H1 (cell line): ENCODE measurements around the gene DENND2A. TPM values are rescaled to one million over a fixed set of nuclear protein-coding genes. Genes with fewer than 3 reads are reported as not detected.

Source experiments
- ATF2 ChIP-seq: IDR thresholded peaks from 2 replicates; pipeline ENCODE4 v1.6.1; 2012; ENCODE audit warnings: low read length, inconsistent platforms
- CHD2 ChIP-seq: IDR thresholded peaks from 2 replicates; pipeline ENCODE4 v1.6.1; 2012; ENCODE audit warnings: low read length, improper control_type of control experiment
- CHD7 ChIP-seq: fragments of 300-600 bp; sonication (generic); IDR thresholded peaks from 2 replicates; pipeline ENCODE4 v1.7.1; 2012; ENCODE audit warnings: low read length, moderate library complexity, mild to moderate bottlenecking, inconsistent platforms; ENCODE audit not compliant: insufficient replicate concordance
- KDM1A ChIP-seq: fragments of 200-600, 300-600 bp; sonication (generic); IDR thresholded peaks from 2 replicates; pipeline ENCODE4 v1.7.1; 2016; ENCODE audit warnings: mild to moderate bottlenecking, low read length, borderline replicate concordance
- NANOG ChIP-seq: IDR thresholded peaks from 2 replicates; pipeline ENCODE4 v1.6.1; 2011; ENCODE audit warnings: low read length, low read depth, mild to moderate bottlenecking, inconsistent platforms; ENCODE audit not compliant: insufficient read depth, poor library complexity, severe bottlenecking
- SIN3A ChIP-seq, 2 experiments: IDR thresholded peaks in 1 of 2; conservative IDR thresholded peaks in 1 of 2; 2 replicates each; pipeline ENCODE4 v1.6.1; 2011 to 2012; ENCODE audit warnings: low read length in 2 of 2, improper control_type of control experiment in 1 of 2, low read depth in 1 of 2, mild to moderate bottlenecking in 1 of 2
- SIRT6 ChIP-seq: IDR thresholded peaks from one replicate; pipeline ENCODE4 v1.7.1; 2012; ENCODE audit warnings: low read length, inconsistent platforms
- SP2 ChIP-seq: IDR thresholded peaks from 2 replicates; pipeline ENCODE4 v1.6.1; 2012; ENCODE audit warnings: mild to moderate bottlenecking, low read length, inconsistent platforms
- YY1 ChIP-seq: IDR thresholded peaks from 2 replicates; pipeline ENCODE4 v1.6.1; 2011; ENCODE audit warnings: low read depth, mild to moderate bottlenecking, low read length
- ZNF274 ChIP-seq: IDR thresholded peaks from 2 replicates; pipeline ENCODE4 v1.7.0; 2012; ENCODE audit warnings: low read length, borderline replicate concordance; ENCODE audit errors: extremely low read depth
- polyA plus RNA-seq, 7 experiments: library from polyadenylated mRNA; depleted of rRNA in 3 of 7; stranded (reverse) in 5 of 7; unstranded in 2 of 7; fragments of >200 nt in 5 of 7; fragments of 200-250 nt in 2 of 7; gene quantifications; 1 replicate in 5 of 7; 2 replicates in 1 of 7; 4 replicates in 1 of 7; pipeline versions ENCODE4 v1.2.1 to v1.2.3, GENCODE V29; 2011 to 2013; ENCODE audit warnings: missing spikeins in 2 of 7, mixed read lengths in 2 of 7
- total RNA-seq: library from RNA; stranded (reverse); fragmentation: NEBNext Ultra II Directional; extraction: Animal tissue kit (Norgen Biotek cat#: 25700); gene quantifications from 2 replicates; pipeline ENCODE4 v1.2.1, GENCODE V29; 2021

The DENND2A gene
- total and polyA plus RNA-seq, 2 of the 8 experiments (the other 6 are each of a cell fraction or from before 2014, with no cell fraction given) = 5.0 to 13.0 TPM

GRCh38 chr7:140559410-140559809 is 81.2 kb downstream of the DENND2A start (continued):
- TF ChIP-seq CHD7 (no peak), SIRT6 (no peak), SP2 (no peak), CHD2 (no peak), ATF2 (no peak), YY1 (no peak), KDM1A (no peak), SIN3A (conservative IDR thresholded peaks at IDR 0.05 in 1 of 2, IDR thresholded peaks at IDR 0.05 in 1 of 2; ENCODE audit: low read depth in 1 of 2, low read length in 2 of 2) (no peak), ZNF274 (no peak), NANOG (no peak)
